GM18909 (cell line): ENCODE measurements around the gene CLK3.

Experiments used
- ATAC-seq: cut with Tn5 transposase; IDR thresholded peaks from one replicate; pipeline ENCODE4 v1.9.1; 2021; ENCODE audit warnings: mild to moderate bottlenecking; ENCODE audit not compliant: unreplicated experiment, poor library complexity

The CLK3 gene

DNA sequence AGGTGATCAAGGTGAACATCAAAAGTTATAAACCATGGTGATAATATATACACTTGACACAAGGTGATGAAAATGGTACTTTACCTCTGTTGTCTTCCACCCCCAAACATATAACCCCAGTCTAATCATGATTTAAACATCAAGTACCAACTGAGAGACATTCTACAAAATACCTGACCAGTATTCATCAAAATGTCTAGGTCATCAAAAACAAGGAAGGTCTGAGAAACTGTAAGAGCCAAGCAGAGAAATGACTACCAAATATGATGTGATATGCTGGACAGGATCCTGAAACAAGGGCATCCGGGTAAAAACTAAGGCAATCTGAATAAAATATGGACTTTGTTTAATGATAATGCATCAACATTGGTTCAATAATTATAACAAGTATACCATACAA, 52.3 kb downstream of the CLK3 start:
- no peak for ATAC-seq

DNA sequence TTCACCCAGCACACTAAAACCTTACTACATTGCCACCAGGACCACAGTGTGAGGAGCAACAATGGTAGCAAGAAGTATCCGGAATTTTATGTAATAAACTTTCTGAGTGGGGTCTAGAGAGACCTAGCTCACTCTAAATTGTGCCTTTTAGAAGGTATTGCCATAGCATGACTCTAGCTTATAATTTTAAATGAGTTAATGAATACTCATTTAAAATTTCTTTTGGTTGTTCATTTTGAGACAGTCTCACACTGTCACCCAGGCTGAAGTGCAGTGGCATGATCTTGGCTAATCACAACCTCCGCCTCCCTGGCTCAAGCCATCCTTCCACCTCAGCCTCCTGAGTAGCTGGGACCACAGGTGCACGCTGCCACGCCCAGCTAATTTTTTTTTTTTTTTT, 54.0 kb downstream of the CLK3 start:
- ATAC-seq = no peak

- no peak for ATAC-seq
These were observed 58.5 kb downstream of the CLK3 start for GRCh38 chr15:74674161-74674560.

DNA sequence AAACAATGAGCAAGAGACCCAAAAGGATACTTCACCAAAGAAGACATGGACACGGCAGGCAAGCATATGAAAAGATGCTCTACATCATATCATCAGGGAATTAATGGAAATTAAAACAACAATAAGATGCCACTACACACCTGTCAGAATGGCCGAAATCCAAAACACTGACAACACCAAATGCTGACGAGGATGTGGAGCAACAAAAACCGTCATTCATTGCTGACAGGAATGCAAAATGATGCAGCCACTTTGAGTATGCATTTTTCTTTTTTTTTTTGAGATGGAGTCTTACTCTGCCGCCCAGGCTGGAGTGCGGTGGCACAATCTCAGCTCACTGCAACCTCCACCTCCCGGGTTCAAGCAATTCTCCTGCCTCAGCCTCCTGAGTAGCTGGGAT, 61.2 kb downstream of the CLK3 start:
- ATAC-seq = no peak
